IMR-90 (cell line): Measurements from ENCODE around the gene SBK2.

Source experiments
- CTCF ChIP-seq: conservative IDR thresholded peaks from 2 replicates; pipeline ENCODE4 v1.5.1; 2012; ENCODE audit warnings: mild to moderate bottlenecking, low read depth, low read length, improper control_type of control experiment
- MAFK ChIP-seq: IDR thresholded peaks from 2 replicates; pipeline ENCODE4 v1.6.1; 2012; ENCODE audit warnings: low read depth, low read length, improper control_type of control experiment
- NFE2L2 ChIP-seq: fragments of 150-350 bp; IDR thresholded peaks from 2 replicates; pipeline ENCODE4 v1.6.1; 2016; ENCODE audit warnings: low read depth, mild to moderate bottlenecking, low read length
- POLR2A ChIP-seq: IDR thresholded peaks from 2 replicates; pipeline ENCODE4 v1.6.1; 2012; ENCODE audit warnings: mild to moderate bottlenecking, low read depth, low read length
- RAD21 ChIP-seq: IDR thresholded peaks from 2 replicates; pipeline ENCODE4 v1.6.1; 2012; ENCODE audit warnings: low read length, improper control_type of control experiment
- RCOR1 ChIP-seq: IDR thresholded peaks from 2 replicates; pipeline ENCODE4 v1.6.1; 2012; ENCODE audit warnings: mild to moderate bottlenecking, low read length, improper control_type of control experiment; ENCODE audit not compliant: insufficient replicate concordance
- TF ChIP-seq, protein P1 (sequence below): fragments of 150-350 bp; IDR thresholded peaks from 2 replicates; pipeline ENCODE4 v1.6.1; 2017; ENCODE audit warnings: mild to moderate bottlenecking, antibody characterized with exemption, low read length, low read depth

DNA sequence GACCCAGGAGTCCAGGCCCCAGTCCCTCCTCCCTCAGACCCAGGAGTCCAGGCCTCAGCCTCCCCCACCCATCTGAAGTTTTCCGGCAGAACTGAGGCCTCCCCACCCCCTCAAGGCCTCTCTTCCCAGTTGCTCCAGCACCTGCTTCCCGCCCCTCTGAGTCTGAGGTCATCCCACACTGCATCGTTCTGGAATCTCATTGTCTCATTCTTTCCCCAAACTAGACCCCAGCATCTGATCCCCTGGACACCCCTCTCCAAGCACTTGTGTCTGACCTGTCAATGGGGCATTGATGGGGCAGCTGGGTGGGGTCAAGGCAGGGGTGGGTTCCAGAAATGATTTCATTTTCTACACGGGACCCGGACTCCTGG, 793 bp upstream of the SBK2 start:
- TF ChIP-seq CTCF (no peak), POLR2A (no peak), RCOR1 (no peak), RAD21 (no peak), NFE2L2 (no peak), MAFK (no peak)
- TF ChIP-seq, protein P1, sequence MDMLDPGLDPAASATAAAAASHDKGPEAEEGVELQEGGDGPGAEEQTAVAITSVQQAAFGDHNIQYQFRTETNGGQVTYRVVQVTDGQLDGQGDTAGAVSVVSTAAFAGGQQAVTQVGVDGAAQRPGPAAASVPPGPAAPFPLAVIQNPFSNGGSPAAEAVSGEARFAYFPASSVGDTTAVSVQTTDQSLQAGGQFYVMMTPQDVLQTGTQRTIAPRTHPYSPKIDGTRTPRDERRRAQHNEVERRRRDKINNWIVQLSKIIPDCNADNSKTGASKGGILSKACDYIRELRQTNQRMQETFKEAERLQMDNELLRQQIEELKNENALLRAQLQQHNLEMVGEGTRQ: no peak
